Left ventricle myocardium superior (tissue), 1 donor: ENCODE data around the gene ACSL3. TPM values are rescaled to one million over a fixed set of nuclear protein-coding genes. Genes with fewer than 3 reads are reported as not detected.
A peak's percentile ranks its signal among the peaks of the same experiment; 100 is the strongest.
"Not testable (repeated sequence)": the region's sequence is repeated elsewhere in the genome, so short reads cannot be mapped to it uniquely, and the experiment has no call there.

Experiments
- ATAC-seq: fragments of 200-7000 bp; cut with Tn5 transposase; one replicate; pipeline ENCODE4 v1.9.1; 2020; ENCODE audit warnings: mild to moderate bottlenecking, moderate library complexity
- DNase-seq: peaks from one replicate; pipeline ENCODE4 v3.0.0-alpha.2; 2020
- intact Hi-C: fragments of 100-400 bp; cut with micrococcal nuclease; formaldehyde crosslinking; loops from one replicate; pipeline ENCODE4 v1.11.0; 2022
- total RNA-seq: library from RNA; stranded (reverse); fragmentation: NEBNext Ultra II Directional; extraction: Animal tissue kit (Norgen Biotek cat#: 25700); gene quantifications from one replicate; pipeline ENCODE4 v1.2.1, GENCODE V29; 2021
- donor health status: DM: no; HTN: yes; CAD: no; lungs with severe emphysema.

Gene ACSL3
- total RNA-seq, 1 donor from 2014 or later = 48.8 TPM

DNA sequence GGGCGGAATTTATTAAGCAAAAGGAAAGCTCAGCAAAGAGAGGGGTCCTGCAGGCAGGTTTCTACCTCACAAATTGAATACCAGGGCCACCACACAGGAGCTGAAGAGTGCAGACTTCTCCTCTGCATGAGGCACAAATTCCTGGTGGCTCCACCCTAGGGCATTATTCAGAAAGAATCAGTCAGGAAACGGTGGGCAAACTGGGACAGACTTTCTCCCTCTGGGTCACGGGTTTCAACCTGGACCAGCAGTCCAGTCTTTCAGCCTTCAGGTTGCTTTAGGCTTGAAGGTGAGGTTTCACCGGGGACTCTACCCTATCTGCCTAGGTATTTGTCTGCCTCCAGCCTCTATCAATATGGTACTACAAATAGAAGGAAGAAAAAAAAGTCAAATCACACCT is 41.8 kb downstream of the ACSL3 start:
- intact Hi-C loops = loop anchor here (5.0 kb wide), 2 partner anchors 40 to 195 kb away; partner anchors contain the start of gene ACSL3
- no peak for ATAC-seq
- no peak for DNase-seq

DNA sequence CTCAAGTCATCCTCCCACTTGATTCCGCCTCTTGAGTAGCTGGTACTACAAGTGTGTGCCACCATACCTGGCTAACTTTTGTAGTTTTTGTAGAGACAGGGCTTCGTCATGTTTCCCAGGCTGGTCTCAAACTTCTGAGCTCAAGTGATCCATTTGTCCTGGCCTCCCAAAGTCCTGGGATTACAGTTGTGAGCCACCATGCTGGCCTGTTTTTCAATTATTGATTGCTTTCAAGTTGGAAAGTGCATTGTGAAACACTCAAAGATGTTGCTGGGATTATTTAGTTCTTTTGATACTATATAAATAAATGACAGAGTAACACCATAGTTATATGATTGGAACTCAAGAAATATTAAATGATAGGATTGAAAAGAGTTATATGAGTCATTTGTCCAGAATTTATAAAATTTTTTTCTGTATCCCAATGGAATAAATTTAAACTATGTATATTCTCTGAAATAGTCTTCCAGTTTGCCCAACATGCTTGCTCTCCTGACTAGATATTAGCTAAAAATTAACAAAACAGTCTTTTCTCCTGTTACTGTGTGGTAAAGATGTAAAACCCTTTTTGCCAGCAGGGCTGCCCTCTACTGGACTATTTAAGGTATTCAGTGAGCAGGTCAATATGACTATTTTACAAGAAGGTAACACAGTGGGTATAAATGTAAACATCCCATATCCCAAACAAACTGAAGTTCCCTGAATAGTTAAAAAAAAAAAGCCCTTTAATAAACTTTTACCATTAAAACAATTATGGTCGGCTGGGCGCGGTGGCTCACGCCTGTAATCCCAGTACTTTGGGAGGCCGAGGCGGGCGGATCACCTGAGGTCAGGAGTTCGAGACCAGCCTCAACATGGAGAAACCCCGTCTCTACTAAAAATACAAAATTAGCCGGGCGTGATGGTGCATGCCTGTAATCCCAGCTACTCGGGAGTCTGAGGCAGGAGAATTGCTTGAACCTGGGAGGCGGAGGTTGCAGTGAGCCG is 42.7 kb downstream of the ACSL3 start:
- no peak for DNase-seq
- ATAC-seq = peak; percentile 73
- intact Hi-C loops = loop anchor here (5.0 kb wide), 2 partner anchors 41 to 196 kb away; partner anchors contain the start of gene ACSL3

DNA sequence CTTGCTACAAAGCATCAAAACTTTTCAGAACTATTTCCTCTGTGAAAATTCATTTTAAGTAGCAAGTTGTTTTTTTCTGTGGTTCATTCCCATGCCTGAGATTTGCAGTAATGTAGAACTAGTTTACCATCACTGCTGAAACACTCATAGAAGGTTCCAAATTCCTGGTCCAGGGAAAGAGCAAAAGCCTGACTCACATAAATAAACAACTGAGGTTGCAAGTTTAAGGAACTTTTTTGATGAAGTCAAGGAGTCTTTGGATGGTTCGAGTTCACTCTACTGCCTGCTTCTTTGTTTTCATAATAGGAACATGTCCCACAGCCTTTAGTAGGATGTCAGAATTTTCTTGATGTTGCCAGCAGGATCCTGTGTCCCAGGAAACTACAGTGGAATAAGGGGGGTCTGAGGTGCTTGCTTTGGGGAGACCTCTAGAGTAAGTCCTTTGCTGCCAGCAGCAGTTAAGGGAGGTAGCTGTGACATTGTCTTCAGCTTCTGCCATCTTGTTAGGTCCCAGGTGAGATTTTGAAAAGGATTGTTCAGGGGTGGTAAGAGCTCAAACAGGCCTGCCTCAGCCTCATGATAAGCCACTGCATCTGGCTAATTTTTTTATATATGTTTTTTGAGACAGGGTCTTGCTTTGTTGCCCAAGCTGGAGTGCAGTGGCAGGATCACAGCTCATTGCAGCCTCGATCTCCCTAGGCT is 43.9 kb downstream of the ACSL3 start:
- intact Hi-C loops = loop anchor here (5.0 kb wide), 2 partner anchors 42 to 197 kb away; partner anchors contain the start of gene ACSL3
- ATAC-seq (no peak), DNase-seq (no peak)

DNA sequence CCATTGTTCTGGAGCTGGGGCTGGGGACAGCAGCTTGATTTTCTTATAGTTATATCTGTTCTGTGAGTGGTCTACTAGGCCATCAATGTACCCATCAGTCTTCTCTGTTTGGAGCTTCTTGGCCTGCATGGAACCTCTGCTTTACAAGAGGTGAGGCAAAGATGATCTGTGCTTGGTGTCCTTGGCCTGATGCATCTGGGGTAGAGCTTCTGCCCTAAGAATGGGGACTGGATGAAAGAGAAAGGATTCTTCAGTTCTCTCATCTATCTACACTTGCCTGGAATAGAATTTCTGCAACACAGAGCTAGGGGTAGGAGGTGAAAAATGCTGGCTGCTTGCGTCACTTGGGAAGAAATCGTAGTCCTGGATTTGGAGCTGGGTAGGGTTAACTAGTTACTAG is 46.2 kb downstream of the ACSL3 start:
- no peak for DNase-seq
- intact Hi-C loops = no loop called here
- no peak for ATAC-seq

DNA sequence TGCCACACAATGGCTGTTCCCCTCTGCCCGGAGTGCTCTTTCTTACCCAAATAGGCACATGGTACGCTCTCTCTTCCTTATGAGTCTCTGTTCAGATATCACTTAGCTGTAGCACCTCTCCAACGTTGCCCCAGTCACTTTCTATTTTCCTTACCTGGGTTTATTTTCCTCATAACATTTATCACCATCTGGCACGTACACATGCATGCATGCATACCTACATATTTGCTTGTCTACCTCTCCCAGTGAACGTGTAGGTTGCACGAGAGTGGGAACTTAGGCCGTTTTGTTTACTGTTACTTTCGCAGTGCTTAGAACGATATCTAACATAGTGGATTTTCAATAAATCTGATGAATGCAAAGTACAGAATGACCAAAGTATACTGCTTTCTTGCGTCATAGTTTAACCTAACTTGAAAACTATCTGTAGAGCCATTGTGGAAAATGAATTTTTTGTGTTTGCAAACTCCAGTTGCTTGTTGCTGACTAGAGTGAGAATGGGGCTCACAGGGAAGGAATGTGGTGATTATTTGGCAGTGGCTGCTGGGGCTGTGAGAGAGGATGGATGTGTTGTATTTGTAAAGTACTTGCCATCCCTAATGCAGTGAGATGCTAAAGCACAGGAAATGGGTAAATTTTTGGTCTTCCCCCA is 47.1 kb downstream of the ACSL3 start:
- intact Hi-C loops = no loop called here
- ATAC-seq = no peak
- DNase-seq = no peak

DNA sequence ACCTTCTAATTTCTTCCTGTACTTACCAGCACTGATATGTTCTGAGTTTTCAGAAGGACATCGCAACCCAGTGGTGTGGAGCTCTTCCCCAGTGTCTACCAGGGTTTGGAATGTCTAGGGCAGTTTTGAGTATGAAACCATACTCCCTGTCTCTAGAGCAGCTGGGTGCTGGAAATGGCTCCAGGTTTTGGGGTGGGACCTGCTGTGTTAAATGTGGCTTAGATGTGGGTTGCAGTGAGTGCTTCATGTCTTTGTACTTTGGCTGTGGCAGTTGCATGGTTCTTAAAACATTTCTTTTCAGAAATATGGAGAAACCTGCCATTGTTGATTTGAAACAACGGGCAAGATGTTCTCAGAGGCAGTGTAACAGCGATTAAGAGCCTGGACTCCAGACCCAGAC is 48.5 kb downstream of the ACSL3 start:
- intact Hi-C loops = no loop called here
- ATAC-seq (no peak), DNase-seq (no peak)

DNA sequence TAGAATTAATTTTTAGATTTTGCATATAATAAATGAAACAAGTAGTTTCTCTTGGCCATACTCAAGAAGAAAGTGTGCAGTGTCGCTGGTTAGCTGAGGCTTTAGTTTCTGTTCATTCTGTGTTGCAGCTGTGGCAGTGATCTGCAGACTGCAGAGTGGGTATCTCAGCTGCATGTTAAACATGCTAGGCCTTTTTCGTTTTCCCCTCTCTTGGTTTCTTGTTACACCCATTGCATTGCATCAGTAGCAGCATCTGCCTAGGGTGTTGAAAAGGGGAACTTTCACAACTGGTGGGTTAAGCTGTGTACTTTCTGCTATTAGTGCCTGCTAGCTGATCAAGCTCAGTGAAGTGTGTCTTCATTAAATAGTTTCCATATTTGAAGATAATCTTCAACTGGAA is 51.3 kb downstream of the ACSL3 start:
- ATAC-seq (peak; percentile 47), DNase-seq (no peak)
- intact Hi-C loops = no loop called here

DNA sequence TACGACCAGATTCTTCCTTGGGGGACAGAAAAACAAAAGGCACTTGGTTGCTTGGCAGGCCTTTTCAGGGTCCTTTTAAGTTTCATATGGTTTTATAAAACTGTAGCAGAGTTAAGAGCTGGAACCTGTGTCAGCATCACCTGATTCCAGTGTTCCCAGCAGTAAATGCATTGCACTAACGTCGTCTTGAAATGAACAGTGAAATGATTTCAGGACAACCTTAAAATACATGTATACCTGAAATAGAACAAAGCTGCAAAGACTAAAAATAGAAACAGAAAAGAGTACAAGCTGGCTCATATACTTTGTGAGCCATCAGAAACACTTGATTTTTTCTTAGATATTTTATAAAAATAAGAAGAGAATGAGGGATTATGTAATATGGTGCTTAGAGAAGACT is 51.9 kb downstream of the ACSL3 start:
- ATAC-seq (peak; percentile 58), DNase-seq (no peak)
- intact Hi-C loops = no loop called here

DNA sequence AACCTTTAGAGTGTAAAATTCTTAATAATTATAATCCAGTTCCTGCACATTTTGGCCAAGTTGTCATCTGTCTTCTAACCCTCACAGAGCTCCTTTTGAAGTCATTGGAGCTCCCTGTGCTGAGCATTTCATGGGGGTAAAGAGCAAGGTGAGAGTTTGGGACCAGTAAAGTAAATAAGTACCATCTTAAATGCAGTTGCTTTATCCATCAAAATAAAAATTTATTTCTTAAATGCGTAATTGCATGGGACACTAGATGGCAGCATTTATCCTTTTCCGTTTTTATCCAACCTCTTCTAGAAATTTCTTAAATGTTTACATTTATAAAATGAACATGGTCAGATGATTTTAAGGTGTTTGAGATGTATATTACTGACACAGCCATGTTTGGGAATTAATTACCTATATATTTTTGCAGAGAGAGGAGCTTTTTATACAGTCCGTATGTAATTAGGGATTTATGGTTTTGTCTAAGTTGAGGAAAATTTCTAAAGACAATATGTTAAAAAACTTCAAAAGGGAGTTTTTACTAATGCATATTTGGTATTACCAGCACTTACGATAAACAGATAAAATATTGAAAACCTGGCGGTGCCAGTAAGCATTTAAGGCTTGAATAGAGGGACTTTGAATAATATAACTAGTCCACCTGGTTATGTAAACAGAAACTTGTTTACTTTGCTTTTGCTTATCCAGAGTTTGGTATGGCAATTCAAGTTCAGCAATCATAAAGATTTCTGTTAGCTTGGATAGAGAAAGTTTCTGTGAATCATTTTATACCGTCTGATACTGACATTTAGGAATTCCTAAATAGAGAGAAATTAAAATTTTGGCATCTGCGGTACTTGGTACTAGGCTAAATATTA is 54.5 kb downstream of the ACSL3 start:
- intact Hi-C loops = no loop called here
- ATAC-seq (no peak), DNase-seq (no peak)

DNA sequence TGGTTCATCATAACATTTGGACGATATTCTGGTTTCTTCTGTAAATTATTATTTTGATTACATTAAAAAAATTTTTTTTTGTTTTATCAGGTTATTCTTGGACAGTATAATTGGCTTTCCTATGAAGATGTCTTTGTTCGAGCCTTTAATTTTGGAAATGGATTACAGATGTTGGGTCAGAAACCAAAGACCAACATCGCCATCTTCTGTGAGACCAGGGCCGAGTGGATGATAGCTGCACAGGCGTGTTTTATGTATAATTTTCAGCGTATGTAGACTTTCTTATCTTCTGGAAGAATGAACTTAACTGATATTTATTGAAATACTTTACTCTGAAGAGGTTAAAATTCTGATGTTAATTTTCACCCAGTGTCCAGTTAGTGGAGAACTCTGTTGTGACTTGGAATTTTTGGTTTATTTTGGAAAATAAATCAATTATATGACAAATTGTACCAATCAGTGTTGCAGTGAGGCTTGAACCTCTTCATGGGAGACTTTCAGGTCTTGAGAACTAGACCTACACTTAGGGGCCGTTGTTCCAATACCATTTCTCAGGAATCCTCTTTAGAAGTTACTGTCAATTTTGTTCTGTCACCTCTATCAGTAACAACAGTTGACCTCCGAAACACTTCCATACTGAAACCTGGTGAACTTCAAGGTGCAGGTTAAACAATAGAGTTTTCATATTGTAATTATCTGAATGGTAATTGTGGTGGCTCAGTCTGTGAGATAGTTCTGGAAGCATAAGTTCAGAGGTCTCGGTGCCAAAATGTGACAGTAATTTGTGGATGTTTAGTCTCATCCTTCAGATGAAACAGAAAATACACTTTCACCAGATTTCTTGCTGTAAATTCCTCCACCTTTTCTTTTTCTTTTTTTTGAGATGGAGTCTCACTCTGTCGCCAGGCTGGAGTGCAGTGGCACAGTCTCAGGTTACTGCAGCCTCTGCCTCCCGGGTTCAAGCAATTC is 55.7 kb downstream of the ACSL3 start:
- no peak for ATAC-seq
- no peak for DNase-seq
- intact Hi-C loops = no loop called here

DNA sequence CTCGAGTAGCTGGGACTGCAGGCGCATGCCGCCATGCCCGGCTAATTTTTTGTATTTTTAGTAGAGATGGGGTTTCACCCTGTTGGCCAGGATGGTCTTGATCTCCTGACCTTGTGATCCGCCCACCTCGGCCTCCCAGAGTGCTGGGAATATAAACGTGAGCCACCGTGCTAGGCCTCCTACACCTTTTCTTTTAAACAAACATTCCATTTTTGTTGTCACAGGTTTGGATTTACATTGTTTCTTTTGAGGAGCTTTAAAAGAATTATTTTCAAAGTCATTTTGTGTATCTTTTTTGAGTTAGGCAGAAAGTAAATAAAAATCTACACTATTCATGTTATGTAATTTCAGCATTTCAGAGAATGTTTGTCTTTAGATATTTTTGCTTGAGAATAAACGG is 56.4 kb downstream of the ACSL3 start:
- DNase-seq, intact Hi-C loops, ATAC-seq: not testable (repeated sequence)

DNA sequence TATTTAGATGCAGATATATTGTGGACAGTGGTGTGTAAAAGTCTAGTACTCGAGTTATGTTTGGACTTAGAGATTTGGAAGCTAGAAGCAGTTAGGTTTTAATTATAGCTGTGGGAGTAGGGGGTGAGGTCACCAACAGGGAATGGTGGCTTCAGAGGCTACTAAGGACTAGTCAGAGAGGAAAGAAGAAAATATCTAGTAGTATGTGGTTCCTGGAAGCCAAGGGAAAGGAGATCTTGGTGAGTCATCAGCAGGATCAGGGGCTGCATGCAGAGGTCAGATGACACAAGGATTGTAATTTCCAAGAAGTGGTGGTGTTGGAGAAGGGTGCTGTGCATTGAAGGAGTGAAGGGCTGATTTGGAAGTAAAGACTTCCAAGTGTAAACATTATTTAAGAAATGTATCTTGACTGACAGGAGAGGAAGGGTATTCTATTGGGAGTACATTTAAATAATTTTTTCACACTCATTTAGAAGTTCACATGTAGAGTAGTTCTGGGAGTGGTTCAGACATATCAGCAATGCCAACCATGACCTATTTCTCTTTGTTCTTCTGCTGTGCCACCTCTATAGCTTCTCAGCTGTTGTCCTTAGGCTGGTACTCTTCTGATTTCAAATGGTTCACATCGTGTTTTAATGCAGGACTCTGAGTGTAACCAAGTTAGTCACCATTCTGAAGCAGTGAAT is 59.1 kb downstream of the ACSL3 start:
- ATAC-seq = peak; percentile 55
- DNase-seq = no peak
- intact Hi-C loops = no loop called here

DNA sequence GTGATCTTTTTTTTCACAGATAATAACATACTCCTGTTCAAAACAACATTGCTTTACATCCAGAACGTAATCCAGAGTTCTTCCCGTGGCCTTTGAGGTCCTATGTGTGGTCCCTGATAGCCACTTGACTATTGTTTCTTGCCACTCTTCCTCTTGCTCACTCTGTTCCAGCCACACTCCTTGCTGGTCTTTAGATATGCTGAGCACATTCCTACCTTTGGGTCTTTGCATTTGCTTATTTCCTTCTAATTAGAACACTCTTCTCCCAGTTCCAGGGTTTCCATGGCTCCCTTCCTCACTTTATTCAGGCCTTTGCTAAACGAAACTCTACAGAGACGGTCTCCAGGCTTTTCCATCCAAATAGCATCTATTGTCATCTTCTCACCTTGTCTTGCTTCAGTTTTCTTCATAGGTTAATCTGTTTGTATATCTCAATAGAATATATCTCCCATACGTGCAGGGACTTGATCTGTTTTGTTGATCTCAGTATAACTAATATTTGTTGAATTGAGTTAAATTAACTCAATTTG is 59.9 kb downstream of the ACSL3 start:
- DNase-seq = no peak
- ATAC-seq = no peak
- intact Hi-C loops = no loop called here

DNA sequence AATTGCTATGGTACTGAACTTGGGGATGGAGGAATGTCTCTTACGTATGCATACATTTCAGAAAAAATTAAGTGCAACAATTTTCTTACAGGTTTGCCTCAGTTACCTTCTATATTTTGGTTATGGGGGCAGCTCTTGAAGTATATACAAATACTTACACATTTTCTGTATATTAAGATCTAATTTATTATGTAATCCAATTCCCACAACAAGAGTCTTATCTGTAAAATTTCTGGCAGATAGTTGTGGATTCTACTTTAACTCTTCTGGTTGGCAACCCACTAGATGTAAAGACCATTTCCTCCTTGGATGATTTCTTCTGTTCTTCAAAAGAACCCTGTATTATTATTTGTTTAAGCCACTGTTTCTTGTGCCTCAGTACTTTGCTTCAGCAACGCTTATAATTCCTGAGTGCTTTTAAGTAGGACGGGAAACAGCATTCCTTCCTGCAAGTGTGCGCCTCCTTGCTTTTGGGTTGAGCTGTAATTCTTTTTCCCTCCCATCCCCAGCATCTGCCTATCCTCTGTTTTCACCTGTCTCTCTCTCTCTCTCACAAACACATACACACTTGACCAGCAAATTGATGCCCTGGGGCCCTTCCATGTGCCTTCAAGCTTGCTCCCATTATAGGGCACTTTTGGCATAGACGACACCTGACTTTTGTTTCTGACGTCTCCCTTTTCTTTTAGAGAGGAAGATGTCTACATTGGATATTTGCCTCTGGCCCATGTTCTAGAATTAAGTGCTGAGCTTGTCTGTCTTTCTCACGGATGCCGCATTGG is 61.4 kb downstream of the ACSL3 start:
- ATAC-seq = no peak
- DNase-seq = no peak

DNA sequence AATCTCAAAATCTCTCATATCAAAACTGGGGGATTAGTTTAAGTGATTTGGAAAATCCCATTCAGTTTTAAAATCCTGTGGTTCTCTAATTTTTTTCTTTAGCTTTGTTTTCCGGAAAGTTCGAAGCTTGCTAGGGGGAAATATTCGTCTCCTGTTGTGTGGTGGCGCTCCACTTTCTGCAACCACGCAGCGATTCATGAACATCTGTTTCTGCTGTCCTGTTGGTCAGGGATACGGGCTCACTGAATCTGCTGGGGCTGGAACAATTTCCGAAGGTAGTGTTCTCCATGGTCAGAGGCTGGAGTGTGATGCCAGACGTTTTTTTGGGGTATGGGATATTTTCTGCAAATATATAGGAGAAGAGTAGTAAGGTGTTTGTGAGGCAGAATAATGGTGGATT is 66.1 kb downstream of the ACSL3 start:
- ATAC-seq (no peak), DNase-seq (no peak)
- intact Hi-C loops = no loop called here

More for the DNA sequence above, 61.4 kb downstream of the ACSL3 start:
- intact Hi-C loops = no loop called here

DNA sequence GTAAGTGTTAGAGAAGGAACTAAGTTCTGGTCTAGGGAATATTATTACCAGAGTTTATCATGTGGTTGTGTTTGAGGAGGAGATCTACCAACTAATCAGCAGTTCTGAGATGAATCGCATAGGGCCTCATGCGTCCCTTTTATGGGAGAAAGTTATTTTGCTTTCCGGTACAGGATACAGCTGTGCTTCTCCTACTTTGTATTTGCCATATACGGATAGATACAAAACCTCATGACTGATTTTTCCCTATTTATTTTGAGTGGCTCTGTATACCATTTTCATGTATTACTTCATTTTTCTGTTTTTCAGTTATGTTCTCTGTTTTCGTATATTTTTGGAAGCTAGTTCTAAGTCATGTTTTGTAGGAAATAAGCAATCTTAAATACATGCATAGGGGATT is 66.8 kb downstream of the ACSL3 start:
- DNase-seq = no peak
- ATAC-seq = no peak
- intact Hi-C loops = no loop called here
